OCI-LY7 (cell line): ENCODE data around the gene SMURF1. TPM values are rescaled to one million over a fixed set of nuclear protein-coding genes. Genes with fewer than 3 reads are reported as not detected.

Experiments
- BruUV-seq: library from RNA; stranded (reverse); fragments of 400-500 nt; replicated peaks from 2 replicates; lab custom pipeline; 2021; lab: Mats Ljungman, UMichigan
- CTCF ChIA-PET: fragments of 300-600 bp; sonication (Branson Sonifier 250); formaldehyde crosslinking; loops from one replicate; lab custom pipeline; 2022; ENCODE audit warnings: antibody characterized with exemption; ENCODE audit not compliant: unreplicated experiment; lab: Charles Lee
- POLR2A ChIA-PET: fragments of 300-600 bp; sonication (Branson Sonifier 250); formaldehyde crosslinking; loops from one replicate; lab custom pipeline; 2022; ENCODE audit warnings: antibody characterized with exemption; lab: Charles Lee
- DNase-seq: peaks from one replicate; pipeline ENCODE4 v3.0.0-alpha.2; 2015; ENCODE audit warnings: low spot score
- H2AFZ ChIP-seq: fragments of 200-600 bp; sonication (generic), shearing (Covaris generic); 2 replicates; pipeline ENCODE4 v1.6.1; 2014; ENCODE audit warnings: mild to moderate bottlenecking, antibody characterized with exemption, low read length, moderate library complexity
- H3K27ac ChIP-seq: fragments of 200-600 bp; sonication (generic); 2 replicates; pipeline ENCODE4 v1.5.1; 2014; ENCODE audit warnings: mixed run types, low read depth, mild to moderate bottlenecking, moderate library complexity, low read length, inconsistent platforms; ENCODE audit not compliant: poor library complexity, severe bottlenecking
- H3K36me3 ChIP-seq: fragments of 200-600 bp; sonication (generic); 2 replicates; pipeline ENCODE4 v1.6.1; 2014; ENCODE audit warnings: mild to moderate bottlenecking, antibody characterized with exemption, low read length, moderate library complexity, mixed read lengths; ENCODE audit not compliant: insufficient read depth
- H3K4me1 ChIP-seq: fragments of 200-600 bp; sonication (generic); 2 replicates; pipeline ENCODE4 v1.5.1; 2014; ENCODE audit warnings: mild to moderate bottlenecking, low read length; ENCODE audit not compliant: insufficient read depth, poor library complexity, severe bottlenecking
- H3K4me2 ChIP-seq: fragments of 200-600 bp; sonication (generic); 2 replicates; pipeline ENCODE4 v1.6.1; 2014; ENCODE audit warnings: mild to moderate bottlenecking, low read length
- H3K4me3 ChIP-seq: fragments of 200-600 bp; sonication (generic); 2 replicates; pipeline ENCODE4 v1.5.1; 2014; ENCODE audit warnings: mild to moderate bottlenecking, low read depth, low read length; ENCODE audit not compliant: poor library complexity, severe bottlenecking
- H3K79me2 ChIP-seq: fragments of 200-600 bp; sonication (generic); 2 replicates; pipeline ENCODE4 v1.6.1; 2016; ENCODE audit warnings: low read depth, mild to moderate bottlenecking, low read length, moderate library complexity, mixed read lengths; ENCODE audit not compliant: insufficient read depth
- H3K9me2 ChIP-seq: fragments of 200-600 bp; sonication (generic); 2 replicates; pipeline ENCODE4 v1.6.1; 2016; ENCODE audit warnings: mild to moderate bottlenecking, low read length, mixed read lengths; ENCODE audit not compliant: insufficient read depth
- H3K9me3 ChIP-seq: fragments of 200-600 bp; sonication (generic); 2 replicates; pipeline ENCODE4 v1.6.1; 2014; ENCODE audit warnings: mild to moderate bottlenecking, mixed run types, low read length, mixed read lengths
- H4K20me1 ChIP-seq: fragments of 200-600 bp; sonication (generic); 2 replicates; pipeline ENCODE4 v1.6.1; 2014; ENCODE audit warnings: mild to moderate bottlenecking, antibody characterized with exemption, low read length, moderate library complexity, mixed read lengths; ENCODE audit not compliant: insufficient read depth
- CTCF ChIP-seq: fragments of 200-600 bp; sonication (generic); conservative IDR thresholded peaks from 2 replicates; pipeline ENCODE4 v1.5.1; 2014; ENCODE audit warnings: mild to moderate bottlenecking, antibody characterized with exemption, low read length, moderate library complexity, mixed read lengths
- EZH2phosphoT487 ChIP-seq: fragments of 200-600 bp; sonication (generic); IDR thresholded peaks from 2 replicates; pipeline ENCODE4 v1.6.1; 2018; ENCODE audit warnings: low read depth, borderline replicate concordance, mild to moderate bottlenecking, mixed run types, antibody characterized with exemption, low read length, moderate library complexity, mixed read lengths
- intact Hi-C: fragments of 100-400 bp; cut with micrococcal nuclease; formaldehyde crosslinking; loops from one replicate; pipeline ENCODE4 v1.10.0; 2022; ENCODE audit not compliant: unreplicated experiment
- total RNA-seq, 2 experiments: library from RNA; depleted of rRNA in 1 of 2; stranded (reverse); fragments of >200 nt in 1 of 2; shearing (Covaris generic) in 1 of 2; gene quantifications; 2 replicates each; pipeline ENCODE4 v1.2.3, GENCODE V29; 2014 to 2022

The SMURF1 gene
- total RNA-seq, 2 experiments from 2014 or later = 11.5 to 17.8 TPM

GRCh38 chr7:98993024-98993897 lies 150.6 kb downstream of the SMURF1 start:
- TF ChIP-seq EZH2phosphoT487 (no peak), CTCF (peak; percentile 53)
- Histone ChIP-seq H4K20me1 (no peaks in the 10 kb centered on the region), H3K36me3 (peaks cover 99% of the 10 kb centered on the region), H3K79me2 (no peaks in the 10 kb centered on the region), H2AFZ (no peak overlapping the region), H3K9me2 (no peaks in the 10 kb centered on the region), H3K9me3 (no peaks in the 10 kb centered on the region), H3K4me1 (no peaks in the 10 kb centered on the region), H3K4me2 (no peak overlapping the region), H3K27ac (no peak overlapping the region), H3K4me3 (no peak overlapping the region)
- ChIA-PET CTCF (no interaction called here), POLR2A (no interaction called here)
- no peak for DNase-seq
- intact Hi-C loops = no loop called here
- BruUV-seq = no TSS peak

- POLR2A ChIA-PET = no interaction called here
- Histone ChIP-seq H3K27ac (no peak overlapping the region), H3K36me3 (peaks cover 99% of the 10 kb centered on the region), H2AFZ (no peak overlapping the region), H3K4me2 (no peak overlapping the region), H4K20me1 (no peaks in the 10 kb centered on the region), H3K9me3 (no peaks in the 10 kb centered on the region), H3K79me2 (no peaks in the 10 kb centered on the region), H3K9me2 (no peaks in the 10 kb centered on the region), H3K4me3 (no peak overlapping the region), H3K4me1 (no peaks in the 10 kb centered on the region)
- TF ChIP-seq CTCF (no peak), EZH2phosphoT487 (no peak)
- CTCF ChIA-PET = no interaction called here
- intact Hi-C loops = no loop called here
- no peak for DNase-seq
- BruUV-seq = no TSS peak
These were observed 151.8 kb downstream of the SMURF1 start for GRCh38 chr7:98992076-98992475.

GRCh38 chr7:98991141-98991540 lies 152.8 kb downstream of the SMURF1 start:
- Histone ChIP-seq H2AFZ (no peak overlapping the region), H3K27ac (no peak overlapping the region), H3K4me3 (no peak overlapping the region), H3K36me3 (peaks cover 99% of the 10 kb centered on the region), H3K79me2 (no peaks in the 10 kb centered on the region), H3K4me2 (no peak overlapping the region), H3K9me3 (peaks cover under 1% of the 10 kb centered on the region; the same call in 1 of the 2 replicates), H3K9me2 (no peaks in the 10 kb centered on the region), H3K4me1 (no peaks in the 10 kb centered on the region), H4K20me1 (no peaks in the 10 kb centered on the region)
- no TSS peak for BruUV-seq
- DNase-seq = no peak
- ChIA-PET POLR2A (no interaction called here), CTCF (no interaction called here)
- TF ChIP-seq CTCF = no peak
- no peak for TF ChIP-seq EZH2phosphoT487
- intact Hi-C loops = no loop called here
